Esophagus muscularis mucosa (tissue), 4 donors: ENCODE results near the gene GSC2.

Source experiments
- CTCF ChIP-seq, 3 experiments: fragments of 200-600 bp in 2 of 3; fragments of 450-650 bp in 1 of 3; sonication (generic) in 2 of 3; IDR thresholded peaks; one replicate each; pipeline ENCODE4 v1.5.1; 2017 to 2019; ENCODE audit warnings: antibody characterized with exemption in 3 of 3, mild to moderate bottlenecking in 2 of 3, moderate library complexity in 1 of 3
- EP300 ChIP-seq: sonication (generic); formaldehyde crosslinking; IDR thresholded peaks from one replicate; pipeline ENCODE4 v1.6.1; 2017; ENCODE audit warnings: antibody characterized with exemption
- POLR2A ChIP-seq: fragments of 450-650 bp; IDR thresholded peaks from one replicate; pipeline ENCODE4 v1.6.1; 2017; ENCODE audit warnings: antibody characterized with exemption, moderate library complexity, mild to moderate bottlenecking, low read depth
- POLR2AphosphoS5 ChIP-seq, 2 donors: sonication (generic); formaldehyde crosslinking; IDR thresholded peaks; one replicate each; pipeline ENCODE4 v1.6.1; 2017; ENCODE audit warnings: antibody characterized with exemption in 2 of 2

- TF ChIP-seq CTCF (IDR thresholded peaks at IDR 0.05) = no peak
- no peak for TF ChIP-seq POLR2A
- no peak for TF ChIP-seq POLR2AphosphoS5 (IDR thresholded peaks at IDR 0.05)
- TF ChIP-seq EP300 = no peak
Measured at GRCh38 chr22:19124377-19124776, 25.7 kb downstream of the GSC2 start.
